GM19099 (cell line): ENCODE results near the gene CD300LD.

Source experiments
- POLR2A ChIP-seq: IDR thresholded peaks from 3 replicates; pipeline ENCODE4 v1.6.1; 2011; ENCODE audit warnings: low read depth; ENCODE audit not compliant: insufficient read length; ENCODE audit errors: extremely low read depth

The CD300LD gene

DNA sequence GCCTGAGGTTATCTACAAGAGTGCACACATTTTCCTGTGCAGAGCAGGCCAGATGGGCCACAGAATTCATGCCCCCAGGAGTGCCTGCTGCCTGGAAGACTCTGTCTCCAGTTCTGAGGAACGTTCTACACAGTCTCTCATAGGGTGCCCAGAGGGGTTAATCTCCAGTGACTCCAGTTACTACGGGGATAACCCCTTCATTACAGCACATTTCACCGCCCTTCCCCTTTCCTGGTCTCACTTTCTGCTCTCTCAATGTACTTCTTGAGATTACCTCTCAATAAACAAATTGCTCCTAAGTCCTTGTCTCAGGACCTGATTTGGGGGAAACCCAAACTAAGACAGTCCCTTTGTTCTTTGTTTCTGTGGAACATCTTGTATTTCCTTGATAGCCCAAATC is 30.5 kb downstream of the CD300LD start:
- TF ChIP-seq POLR2A: no peak

- no peak for TF ChIP-seq POLR2A
Observed at GRCh38 chr17:74558882-74559519, 33.1 kb downstream of the CD300LD start.

DNA sequence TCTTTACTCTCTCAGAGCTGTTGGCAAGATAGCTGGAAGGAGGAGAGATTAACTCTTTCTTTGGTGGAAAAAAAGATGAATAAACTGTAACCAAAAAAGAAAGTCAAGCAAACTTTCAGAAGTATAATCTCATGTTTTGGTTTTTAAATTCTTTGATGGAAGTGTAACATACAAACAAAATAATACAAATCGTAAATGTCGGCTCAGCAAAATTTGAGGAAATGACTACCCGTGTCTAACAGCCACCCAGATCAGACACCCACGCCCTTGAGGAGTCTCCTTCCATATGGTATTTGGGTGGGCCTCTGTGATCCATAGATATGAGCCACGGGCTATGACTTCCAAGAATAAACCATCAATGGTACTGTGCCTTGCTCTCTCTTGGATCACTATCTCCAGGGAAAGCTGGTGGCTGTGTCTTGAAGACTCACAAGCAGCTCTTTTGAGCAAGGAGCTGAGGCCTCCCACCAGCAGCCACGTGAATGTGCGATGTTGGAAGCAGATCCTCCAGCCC is 36.6 kb downstream of the CD300LD start:
- TF ChIP-seq POLR2A: no peak

- no peak for TF ChIP-seq POLR2A
Observed at GRCh38 chr17:74554909-74555308, 37.2 kb downstream of the CD300LD start.

DNA sequence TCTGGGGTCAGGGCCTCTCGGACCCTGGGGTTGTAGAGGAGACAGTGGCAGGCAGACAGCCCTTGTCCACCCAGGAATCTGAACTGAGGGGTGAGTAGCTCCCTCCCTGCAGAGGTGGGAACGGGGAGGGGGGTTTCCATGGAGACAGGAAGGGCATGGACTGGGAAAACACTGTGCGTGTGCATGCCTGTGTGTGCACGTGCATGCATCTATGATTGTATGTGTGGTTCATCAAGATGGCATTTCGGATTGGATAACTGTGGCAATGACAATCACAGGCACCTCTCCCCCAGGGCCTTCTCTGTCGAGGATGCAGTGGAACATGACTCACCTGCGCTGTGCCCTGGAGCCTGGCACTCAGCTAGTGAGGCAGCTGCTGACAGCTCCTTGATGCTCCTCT is 40.0 kb downstream of the CD300LD start:
- TF ChIP-seq POLR2A: no peak

DNA sequence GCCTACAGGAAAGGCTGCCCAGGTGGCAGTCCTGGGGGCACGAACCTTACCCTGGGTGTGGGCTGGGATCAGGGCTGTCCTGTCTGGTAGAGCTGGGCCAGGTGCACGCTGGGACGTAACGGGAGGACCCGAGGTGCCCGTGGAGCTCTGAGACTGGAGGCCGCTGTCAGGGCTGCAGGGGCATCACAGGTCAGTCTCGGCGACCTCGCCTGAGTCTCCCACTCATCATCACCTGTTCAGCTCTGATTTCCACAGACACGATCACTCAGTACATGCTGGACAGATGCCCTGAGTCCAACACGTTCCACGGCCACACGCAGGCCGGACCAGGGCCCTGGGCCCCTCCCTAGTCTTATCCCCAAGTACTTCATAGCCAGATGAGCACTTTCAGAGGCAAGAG is 41.5 kb downstream of the CD300LD start:
- no peak for TF ChIP-seq POLR2A

- no peak for TF ChIP-seq POLR2A
Observed at GRCh38 chr17:74549343-74549742, 42.7 kb downstream of the CD300LD start.

GRCh38 chr17:74547736-74548135 is 44.3 kb downstream of the CD300LD start:
- TF ChIP-seq POLR2A: no peak

GRCh38 chr17:74547264-74547663 is 44.8 kb downstream of the CD300LD start:
- no peak for TF ChIP-seq POLR2A

DNA sequence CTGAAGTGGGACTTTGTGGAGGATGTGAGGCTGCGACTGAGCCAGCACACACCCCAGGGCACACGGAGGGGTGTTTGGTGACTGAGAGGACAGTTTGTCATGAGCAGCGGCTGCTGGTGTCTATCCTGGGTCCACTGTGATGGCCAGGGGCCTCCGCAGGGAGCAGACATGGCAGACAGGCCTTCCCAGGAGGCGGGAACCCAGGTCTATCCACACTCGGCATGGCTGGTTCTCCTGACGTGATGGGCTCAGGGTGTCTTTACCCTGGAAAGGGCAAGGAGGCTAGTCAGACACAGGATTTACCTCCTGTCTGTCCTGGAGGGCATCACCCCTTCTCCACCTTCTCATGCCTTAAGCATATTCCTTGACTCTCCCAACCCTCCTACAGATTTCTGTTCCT is 45.5 kb downstream of the CD300LD start:
- no peak for TF ChIP-seq POLR2A

GRCh38 chr17:74545843-74546230 is 46.2 kb downstream of the CD300LD start, which contains the start of gene CD300C:
CD300C (minus strand) TSS chr17:74546115; CDS start chr17:74545782, 333 bp downstream.
- TF ChIP-seq POLR2A: no peak

DNA sequence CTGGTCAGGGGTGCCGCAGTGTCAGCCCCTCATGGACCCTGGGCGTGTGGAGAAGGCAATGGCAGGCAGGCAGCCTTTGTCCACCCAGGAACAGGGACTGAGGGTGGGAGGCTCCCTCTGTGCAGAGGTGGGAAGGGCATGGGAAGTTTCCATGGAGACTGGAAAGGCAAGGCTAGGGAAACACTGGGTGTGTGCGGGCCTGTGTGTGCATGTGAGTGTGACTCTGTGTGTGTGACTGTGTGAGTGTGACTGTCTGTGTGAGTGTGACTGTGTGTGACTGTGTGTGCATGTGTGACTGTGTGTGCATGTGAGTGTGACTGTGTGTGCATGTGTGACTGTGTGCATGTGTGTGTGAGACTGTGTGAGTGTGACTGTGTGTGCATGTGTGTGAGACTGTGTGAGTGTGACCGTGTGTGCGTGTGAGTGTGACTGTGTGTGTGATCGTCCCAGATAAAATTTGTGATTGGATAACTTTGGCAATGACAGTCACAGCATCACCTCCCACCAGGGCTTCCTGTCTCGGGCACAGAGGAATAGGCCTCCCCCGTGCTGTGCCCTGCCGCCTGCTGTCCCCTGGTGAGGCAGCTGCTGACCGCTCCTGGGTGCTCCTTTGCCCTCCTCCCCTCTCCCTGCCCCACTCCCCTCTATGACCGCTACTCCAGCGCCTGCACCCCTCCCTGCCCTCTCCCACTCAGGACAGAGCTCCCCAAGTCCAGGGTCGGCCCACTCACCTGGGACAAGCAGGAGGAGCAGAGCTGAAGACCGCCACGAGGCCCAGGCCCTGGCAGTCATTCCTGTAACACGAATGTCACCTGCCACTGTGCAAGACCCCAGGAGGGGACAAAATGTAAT is 46.9 kb downstream of the CD300LD start:
- TF ChIP-seq POLR2A: no peak

DNA sequence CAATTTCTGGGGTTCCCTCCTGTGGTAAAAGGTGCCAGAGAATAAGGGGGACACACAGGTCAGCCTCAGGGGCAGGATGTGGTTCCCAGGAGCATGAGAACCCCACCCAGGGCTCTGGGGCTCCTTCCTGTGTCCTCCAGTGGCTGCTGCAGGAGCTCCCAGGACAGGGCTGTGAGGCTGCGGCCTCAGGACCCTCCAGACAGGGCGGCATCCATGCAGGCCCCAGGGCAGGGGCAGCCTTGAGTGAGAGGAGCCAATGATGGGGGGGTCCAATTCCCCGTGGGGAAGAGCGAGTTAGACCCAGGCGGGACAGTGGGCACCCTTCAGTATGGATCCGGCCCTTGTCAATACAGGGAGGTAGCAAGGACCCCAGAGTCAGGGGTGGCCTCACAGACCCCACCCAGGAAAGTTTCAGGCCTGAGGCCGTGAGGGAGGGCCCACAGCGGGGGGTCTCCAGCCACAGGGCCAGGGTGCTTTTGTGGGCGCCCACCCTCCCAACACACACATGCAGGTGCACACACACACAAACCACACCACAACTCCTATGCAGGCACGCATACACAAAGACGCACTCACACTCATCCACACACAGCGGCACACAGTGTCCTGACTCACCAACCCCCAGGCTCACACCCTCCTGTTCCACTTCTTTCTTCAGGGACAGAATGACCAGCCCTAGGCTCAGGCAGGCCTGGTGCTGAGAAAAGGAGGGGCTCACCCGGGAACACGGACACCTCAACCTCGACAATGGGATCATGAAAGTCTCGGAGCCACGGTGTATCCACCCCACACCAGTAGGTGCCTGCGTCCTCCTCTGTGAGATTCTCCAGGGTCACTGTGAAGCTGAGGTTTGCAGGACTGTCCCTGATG is 48.0 kb downstream of the CD300LD start:
- no peak for TF ChIP-seq POLR2A

DNA sequence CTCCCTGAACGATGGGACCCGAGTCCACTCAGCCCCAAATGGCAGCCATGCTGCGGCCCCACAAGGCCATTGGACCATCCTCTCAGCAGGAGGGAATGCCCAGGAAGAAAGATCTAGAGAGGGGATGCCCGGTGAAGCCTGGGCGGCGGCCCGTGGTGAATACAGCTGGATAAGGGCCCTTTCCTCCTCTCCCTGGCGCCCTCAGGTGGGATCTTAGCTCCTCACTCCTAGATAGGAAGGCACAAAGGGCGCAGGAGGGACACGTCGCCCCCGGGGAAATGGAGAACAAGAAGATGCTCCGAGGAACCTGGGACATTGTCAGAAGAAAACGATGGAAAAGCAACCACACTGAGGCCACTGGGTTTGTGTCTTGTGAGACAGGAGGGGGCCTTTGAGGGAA is 48.7 kb downstream of the CD300LD start:
- no peak for TF ChIP-seq POLR2A
